Gastrocnemius medialis (tissue), 4 donors: Measurements from ENCODE around the gene ARHGEF39. TPM values are rescaled to one million over a fixed set of nuclear protein-coding genes. Genes with fewer than 3 reads are reported as not detected.
A peak's percentile ranks its signal among the peaks of the same experiment; 100 is the strongest.
"Not testable (repeated sequence)": the region's sequence is repeated elsewhere in the genome, so short reads cannot be mapped to it uniquely, and the experiment has no call there.

Source experiments
- ATAC-seq, 2 donors: fragments of 150-250 bp; one replicate each; pipeline ENCODE4 v1.9.1; 2016
- DNase-seq, 2 donors: peaks; one replicate each; pipeline ENCODE4 v3.0.0-alpha.2; 2019
- H3K27ac ChIP-seq, 4 donors: fragments of 200-600 bp; sonication (generic); 1 replicate in 1 of 4; 2 replicates in 3 of 4; pipeline ENCODE4 v1.5.1; 2016 to 2018; ENCODE audit warnings: mild to moderate bottlenecking in 2 of 4, moderate library complexity in 1 of 4
- H3K27me3 ChIP-seq, 3 donors: fragments of 200-600 bp; sonication (generic) in 2 of 3; 1 replicate in 1 of 3; 2 replicates in 2 of 3; pipeline versions ENCODE4 v1.5.1 to v1.6.0; 2016 to 2019; ENCODE audit warnings: mild to moderate bottlenecking in 1 of 3, moderate library complexity in 1 of 3
- H3K36me3 ChIP-seq, 2 donors: fragments of 200-600 bp; sonication (generic) in 1 of 2; one replicate each; pipeline ENCODE4 v1.5.1; 2017 to 2018
- H3K4me1 ChIP-seq, 2 donors: fragments of 200-600 bp; sonication (generic) in 1 of 2; one replicate each; pipeline ENCODE4 v1.5.1; 2016 to 2017; ENCODE audit warnings: mild to moderate bottlenecking in 2 of 2
- H3K4me3 ChIP-seq, 4 donors: fragments of 200-600 bp; sonication (generic) in 3 of 4; 1 replicate in 1 of 4; 2 replicates in 3 of 4; pipeline ENCODE4 v1.5.1; 2016 to 2019; ENCODE audit warnings: mild to moderate bottlenecking in 2 of 4
- H3K9me3 ChIP-seq, 3 donors: fragments of 200-600 bp; sonication (generic) in 2 of 3; 1 replicate in 1 of 3; 2 replicates in 2 of 3; pipeline ENCODE4 v1.5.1; 2016 to 2019
- CTCF ChIP-seq, 5 experiments: fragments of 450-650 bp in 3 of 5; fragments of 200-600 bp in 2 of 5; sonication (generic) in 2 of 5; IDR thresholded peaks in 4 of 5; conservative IDR thresholded peaks in 1 of 5; 1 replicate in 4 of 5; 2 replicates in 1 of 5; pipeline ENCODE4 v1.5.1; 2016 to 2019; ENCODE audit warnings: antibody characterized with exemption in 5 of 5, mild to moderate bottlenecking in 3 of 5, moderate library complexity in 3 of 5
- POLR2A ChIP-seq, 2 donors: fragments of 450-650 bp; IDR thresholded peaks; one replicate each; pipeline ENCODE4 v1.6.1; 2017; ENCODE audit warnings: antibody characterized with exemption in 2 of 2, mild to moderate bottlenecking in 2 of 2, moderate library complexity in 2 of 2
- in situ Hi-C, 4 donors: fragments of 200-750 bp; cut with MboI; loops; one replicate each; pipeline versions ENCODE4 v1.15.0 to v1.8.0; 2017; ENCODE audit warnings: low sequenced_read_pairs in 4 of 4
- intact Hi-C: fragments of 100-400 bp; cut with DNase I; formaldehyde crosslinking; loops from one replicate; pipeline ENCODE4 v1.15.1; 2023; ENCODE audit warnings: low total_unique reads
- microRNA-seq, 2 donors: library from miRNA; unstranded; fragments of <30 nt; microRNA quantifications; one replicate each; pipeline ENCODE4, GENCODE V29; 2016; ENCODE audit warnings: borderline replicate concordance in 2 of 2
- total RNA-seq, 4 donors: library from RNA; depleted of rRNA; stranded (reverse); fragments of >200 nt; gene quantifications; one replicate each; pipeline versions ENCODE4 v1.1.0 to v1.2.3, GENCODE V29; 2016

The ARHGEF39 gene
- total RNA-seq, 4 donors from 2014 or later = 0.07 to 0.10 TPM; not detected in 2

DNA sequence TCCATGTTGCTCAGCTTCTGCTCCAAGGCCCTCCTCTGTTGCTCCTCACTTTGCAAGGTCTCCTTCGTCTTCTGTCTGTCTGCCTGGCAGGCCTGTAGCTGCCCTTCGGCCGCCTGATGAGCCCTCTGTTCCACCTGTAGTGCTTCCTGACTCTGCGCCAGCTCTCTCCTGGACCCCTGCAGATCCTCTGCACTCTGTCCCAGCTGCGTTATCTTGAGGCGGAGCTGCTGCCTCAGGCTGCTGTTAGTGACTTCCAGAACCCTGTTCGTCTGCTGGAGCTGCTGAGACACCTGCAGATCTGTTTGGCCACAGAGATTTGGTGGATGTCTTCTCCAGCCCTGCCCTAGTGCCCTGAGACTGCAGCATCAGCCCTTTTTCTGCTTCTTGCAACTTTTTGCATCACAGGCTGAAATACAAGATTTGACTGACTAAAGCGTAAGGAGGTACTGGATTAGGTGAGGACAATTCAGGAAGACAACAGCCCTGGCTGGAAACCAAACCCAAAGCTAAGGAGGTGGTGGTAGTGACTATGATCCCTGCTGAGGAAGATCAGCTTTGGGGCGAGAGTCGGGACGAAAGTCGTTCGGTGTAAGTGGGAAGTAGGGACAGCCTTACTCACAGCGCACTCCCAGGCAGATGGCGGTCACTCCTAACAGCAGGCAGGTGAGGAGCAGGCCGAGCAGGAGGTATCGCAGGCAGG lies 48.9 kb downstream of the ARHGEF39 start:
- intact Hi-C loops = no loop called here
- Histone ChIP-seq H3K9me3 (no peaks in the 10 kb centered on the region), H3K4me1 (peaks cover 0 to 4% of the 10 kb centered on the region in 2 donors), H3K27ac (no peak overlapping the region), H3K4me3 (no peak overlapping the region), H3K36me3 (no peaks in the 10 kb centered on the region), H3K27me3 (peaks cover 6 to 17% (median 10%) of the 10 kb centered on the region in 3 donors)
- no peak for ATAC-seq
- TF ChIP-seq POLR2A (IDR thresholded peaks at IDR 0.05) (no peak), CTCF (IDR thresholded peaks at IDR 0.05 in 4 of 5, conservative IDR thresholded peaks at IDR 0.05 in 1 of 5) (no peak)
- DNase-seq = no peak
- in situ Hi-C loops = no loop called here

GRCh38 chr9:35612843-35613242 lies 52.2 kb downstream of the ARHGEF39 start:
- DNase-seq (no peak), ATAC-seq (no peak)
- Histone ChIP-seq H3K27ac (no peak overlapping the region), H3K4me3 (no peak overlapping the region), H3K4me1 (peaks cover 10 to 15% of the 10 kb centered on the region in 2 donors), H3K9me3 (no peaks in the 10 kb centered on the region), H3K36me3 (peaks cover 0 to 2% of the 10 kb centered on the region in 2 donors), H3K27me3 (peaks cover 6 to 15% (median 10%) of the 10 kb centered on the region in 3 donors)
- intact Hi-C loops = no loop called here
- TF ChIP-seq CTCF (IDR thresholded peaks at IDR 0.05 in 4 of 5, conservative IDR thresholded peaks at IDR 0.05 in 1 of 5) (no peak), POLR2A (IDR thresholded peaks at IDR 0.05) (no peak)
- in situ Hi-C loops = no loop called here

DNA sequence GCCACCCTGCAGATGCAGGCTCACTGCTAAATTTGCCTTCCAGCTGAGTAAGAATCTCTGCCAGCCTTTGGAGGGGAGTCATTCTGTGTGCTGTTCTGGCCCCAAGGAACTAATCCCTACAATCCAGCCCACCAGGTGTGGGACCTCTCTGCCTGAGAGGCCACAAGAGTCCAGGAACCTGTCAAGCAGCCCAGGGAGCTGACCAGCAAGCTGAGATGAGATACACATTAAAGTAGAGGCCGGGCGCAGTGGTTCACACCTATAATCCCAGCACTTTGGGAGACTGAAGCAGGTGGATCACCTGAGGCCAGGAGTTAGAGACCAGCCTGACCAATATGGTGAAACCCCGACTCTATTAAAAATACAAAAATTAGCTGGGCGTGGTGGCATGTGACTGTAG lies 52.9 kb downstream of the ARHGEF39 start:
- intact Hi-C loops, ATAC-seq, H3K9me3 ChIP-seq, DNase-seq, H3K27me3 ChIP-seq, H3K36me3 ChIP-seq, in situ Hi-C loops, H3K4me3 ChIP-seq, H3K27ac ChIP-seq: not testable (repeated sequence)
- peaks cover 11 to 12% of the 10 kb centered on the region in 2 donors for H3K4me1 ChIP-seq

DNA sequence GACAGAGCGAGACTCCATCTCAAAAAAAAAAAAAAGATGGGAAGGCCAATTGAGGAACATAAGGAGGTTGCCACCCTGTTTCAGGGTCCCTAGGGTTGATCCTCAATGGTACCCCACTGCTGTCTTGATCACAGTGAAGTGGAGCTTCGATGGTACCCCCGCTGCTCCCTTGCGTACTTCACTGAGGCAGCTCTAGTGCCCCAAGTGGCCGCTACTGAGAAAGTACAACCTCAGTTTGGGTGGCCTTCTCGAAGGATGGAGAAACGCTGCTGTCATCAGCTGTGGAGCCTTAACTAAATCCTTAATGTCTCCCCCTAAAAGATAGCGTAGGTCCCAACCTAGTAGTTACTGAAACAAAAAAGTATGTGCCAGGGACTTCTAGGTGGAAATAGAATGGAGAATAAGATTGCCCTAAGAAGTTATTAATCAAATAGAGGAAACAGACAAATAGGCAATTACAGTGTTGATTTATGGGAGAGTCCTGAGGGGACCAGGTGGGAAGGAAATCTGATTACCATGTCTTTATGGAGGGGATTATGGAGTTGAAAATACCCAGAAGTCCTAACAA lies 53.7 kb downstream of the ARHGEF39 start:
- Histone ChIP-seq H3K27me3 (no peaks in the 10 kb centered on the region), H3K9me3 (no peaks in the 10 kb centered on the region), H3K36me3 (peaks cover 0 to 9% of the 10 kb centered on the region in 2 donors), H3K4me1 (peaks cover 17 to 19% of the 10 kb centered on the region in 2 donors), H3K4me3 (no peak overlapping the region), H3K27ac (no peak overlapping the region)
- TF ChIP-seq CTCF (IDR thresholded peaks at IDR 0.05 in 4 of 5, conservative IDR thresholded peaks at IDR 0.05 in 1 of 5) (peak in 4 of 5 experiments; percentile 31 to 67 (median 41)), POLR2A (IDR thresholded peaks at IDR 0.05) (no peak)
- in situ Hi-C loops = no loop called here
- DNase-seq = no peak
- peak; percentile 27 to 30 for ATAC-seq
- intact Hi-C loops = no loop called here

DNA sequence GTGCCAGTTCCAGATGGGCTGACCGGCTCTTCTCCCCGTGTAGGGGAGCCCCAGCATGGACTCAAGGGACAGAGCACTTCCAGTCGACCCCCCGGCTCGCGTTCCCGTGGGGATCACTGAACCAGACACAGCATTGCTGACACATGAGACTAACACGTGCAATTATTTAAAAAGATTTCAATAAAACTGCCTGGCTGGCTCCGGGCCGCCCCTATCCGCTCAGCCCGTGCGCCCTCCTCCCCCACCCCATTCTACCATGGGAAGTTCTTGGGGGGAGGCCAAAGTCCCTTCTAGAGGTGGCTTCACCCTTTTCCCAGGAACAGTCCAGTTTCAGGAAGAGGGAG lies 55.2 kb downstream of the ARHGEF39 start:
- no peaks in the 10 kb centered on the region for H3K27me3 ChIP-seq
- peaks cover 0 to 9% of the 10 kb centered on the region in 2 donors for H3K36me3 ChIP-seq
- peak overlapping the region; percentile 63 to 81 (median 70) for H3K27ac ChIP-seq
- intact Hi-C loops (no loop called here), in situ Hi-C loops (no loop called here)
- peaks cover 21 to 26% of the 10 kb centered on the region in 2 donors for H3K4me1 ChIP-seq
- no peak for TF ChIP-seq POLR2A (IDR thresholded peaks at IDR 0.05)
- no peak for TF ChIP-seq CTCF (IDR thresholded peaks at IDR 0.05 in 4 of 5, conservative IDR thresholded peaks at IDR 0.05 in 1 of 5)
- DNase-seq (no peak), ATAC-seq (no peak)
- no peaks in the 10 kb centered on the region for H3K9me3 ChIP-seq
- no peak overlapping the region for H3K4me3 ChIP-seq

Small RNA genes lying within 50 kb of the gene (microRNA-seq; reads per million reads assigned to microRNA genes)
- 0 reads per million in 2 donors for gene MIR6852

Other genes starting within 250 kb of the ARHGEF39 start
- 100 to 1,000 TPM in 1 of 4 donors, 10 to 100 TPM in 3; 20.8 to 166 (median 45.7) TPM for gene RUSC2, start 175.1 kb downstream of the ARHGEF39 start, total RNA-seq
- 100 to 1,000 TPM in 1 of 4 donors, 10 to 100 TPM in 3; 48.1 to 108 (median 65.4) TPM for gene TESK1, start 59.9 kb downstream of the ARHGEF39 start, total RNA-seq
- gene CD72, start 46.8 kb downstream of the ARHGEF39 start, total RNA-seq = 10 to 100 TPM in 1 of 4 donors, under 1 TPM in 3; 0.40 to 18.3 (median 0.68) TPM
- not detected for gene SIT1, start 14.3 kb downstream of the ARHGEF39 start, total RNA-seq
- 100 to 1,000 TPM; 115 to 715 (median 367) TPM for gene RMRP, start 7.2 kb downstream of the ARHGEF39 start, total RNA-seq
- 10 to 100 TPM; 21.9 to 45.3 (median 31.5) TPM for gene CCDC107, start 6.9 kb downstream of the ARHGEF39 start, total RNA-seq
- gene CA9, start 8.7 kb upstream of the ARHGEF39 start, total RNA-seq = not detected
- 1,000 to 10,000 TPM; 6,121 to 7,913 (median 7,020) TPM for gene TPM2, start 24.7 kb upstream of the ARHGEF39 start, total RNA-seq
- gene TLN1, start 67.0 kb upstream of the ARHGEF39 start, total RNA-seq = 100 to 1,000 TPM; 106 to 256 (median 186) TPM
- gene CREB3, start 67.5 kb upstream of the ARHGEF39 start, total RNA-seq = 10 to 100 TPM; 17.8 to 39.6 (median 26.2) TPM
- 10 to 100 TPM; 47.3 to 63.2 (median 51.4) TPM for gene GBA2, start 84.0 kb upstream of the ARHGEF39 start, total RNA-seq
- 10 to 100 TPM; 22.0 to 41.1 (median 36.3) TPM for gene RGP1, start 84.1 kb upstream of the ARHGEF39 start, total RNA-seq
- not detected for gene MSMP, start 89.1 kb upstream of the ARHGEF39 start, total RNA-seq
- gene NPR2, start 126.4 kb upstream of the ARHGEF39 start, total RNA-seq = 10 to 100 TPM; 12.3 to 19.2 (median 16.3) TPM
- under 1 TPM in 2 of 4 donors, not detected in 2; 0.53 to 0.61 TPM for gene SPAG8, start 147.1 kb upstream of the ARHGEF39 start, total RNA-seq
- gene HINT2, start 149.8 kb upstream of the ARHGEF39 start, total RNA-seq = 10 to 100 TPM in 3 of 4 donors, 1 to 10 TPM in 1; 4.5 to 26.7 (median 22.0) TPM
- not detected for gene FAM221B, start 163.5 kb upstream of the ARHGEF39 start, total RNA-seq
- gene TMEM8B, start 164.0 kb upstream of the ARHGEF39 start, total RNA-seq = 1 to 10 TPM; 1.9 to 6.4 (median 6.1) TPM
- not detected for gene OR13J1, start 205.2 kb upstream of the ARHGEF39 start, total RNA-seq
- gene HRCT1, start 241.0 kb upstream of the ARHGEF39 start, total RNA-seq = 1 to 10 TPM in 3 of 4 donors, not detected in 1; 3.2 to 5.1 (median 3.3) TPM
- 1 to 10 TPM; 1.3 to 4.4 (median 2.5) TPM for gene SPAAR, start 244.3 kb upstream of the ARHGEF39 start, total RNA-seq